Loucy (cell line): Measurements from ENCODE around the gene L2HGDH.
"Not testable (repeated sequence)": the region's sequence is repeated elsewhere in the genome, so short reads cannot be mapped to it uniquely, and the experiment has no call there.

Source experiments
- H2AFZ ChIP-seq: fragments of 200-600 bp; sonication (generic); 2 replicates; pipeline ENCODE4 v1.6.0; 2016; ENCODE audit warnings: antibody characterized with exemption, mild to moderate bottlenecking, low read length, moderate library complexity
- H3F3A ChIP-seq: fragments of 200-600 bp; 2 replicates; pipeline ENCODE4 v1.6.0; 2016; ENCODE audit warnings: antibody characterized with exemption, low read depth, mild to moderate bottlenecking
- H3K27me3 ChIP-seq: fragments of 200-600 bp; sonication (generic); 2 replicates; pipeline ENCODE4 v1.6.1; 2014; ENCODE audit warnings: low read length, mild to moderate bottlenecking; ENCODE audit not compliant: insufficient read depth, poor library complexity, severe bottlenecking
- H3K36me3 ChIP-seq: fragments of 200-600 bp; sonication (generic); 2 replicates; pipeline ENCODE4 v1.6.1; 2016; ENCODE audit warnings: low read length; ENCODE audit not compliant: insufficient read depth
- H3K4me1 ChIP-seq: fragments of 200-600 bp; sonication (generic); 2 replicates; pipeline ENCODE4 v1.5.1; 2014; ENCODE audit warnings: low read length, mild to moderate bottlenecking; ENCODE audit not compliant: insufficient read depth, poor library complexity, severe bottlenecking
- H3K4me2 ChIP-seq: fragments of 200-600 bp; sonication (generic); 2 replicates; pipeline ENCODE4 v1.6.0; 2014; ENCODE audit warnings: antibody characterized with exemption, low read length, low read depth, mild to moderate bottlenecking; ENCODE audit not compliant: poor library complexity, severe bottlenecking
- H3K4me3 ChIP-seq: fragments of 200-600 bp; sonication (generic); 2 replicates; pipeline ENCODE4 v1.5.1; 2014; ENCODE audit warnings: low read length, mild to moderate bottlenecking, mixed read lengths; ENCODE audit not compliant: poor library complexity, severe bottlenecking
- H3K79me2 ChIP-seq: fragments of 200-600 bp; sonication (generic); 2 replicates; pipeline ENCODE4 v1.6.1; 2014; ENCODE audit warnings: low read length; ENCODE audit not compliant: insufficient read depth
- H3K9ac ChIP-seq: fragments of 200-600 bp; sonication (generic); 2 replicates; pipeline ENCODE4 v1.6.0; 2014; ENCODE audit warnings: mild to moderate bottlenecking, low read depth, low read length, moderate library complexity; ENCODE audit not compliant: poor library complexity, severe bottlenecking
- H3K9me2 ChIP-seq: fragments of 200-600 bp; sonication (generic); replicated peaks from 2 replicates; pipeline ENCODE4 v1.6.1; 2016; ENCODE audit warnings: low read depth, low read length, mixed read lengths
- H3K9me3 ChIP-seq: fragments of 200-600 bp; sonication (generic); 2 replicates; pipeline ENCODE4 v1.6.1; 2014; ENCODE audit warnings: mild to moderate bottlenecking, antibody characterized with exemption, low read length, low read depth; ENCODE audit not compliant: insufficient read depth
- H4K20me1 ChIP-seq: fragments of 200-600 bp; sonication (generic); 2 replicates; pipeline ENCODE4 v1.6.0; 2014; ENCODE audit warnings: antibody characterized with exemption, low read length, mild to moderate bottlenecking; ENCODE audit not compliant: insufficient read depth, poor library complexity, severe bottlenecking
- EZH2phosphoT487 ChIP-seq: fragments of 200-600 bp; IDR thresholded peaks from 2 replicates; pipeline ENCODE4 v1.6.1; 2018; ENCODE audit warnings: antibody characterized with exemption, mild to moderate bottlenecking, moderate library complexity, borderline replicate concordance
- TF ChIP-seq, protein P1 (sequence below): fragments of 200-600 bp; sonication (generic); conservative IDR thresholded peaks from 2 replicates; pipeline ENCODE4 v1.5.1; 2014; ENCODE audit warnings: mild to moderate bottlenecking, antibody characterized with exemption, low read length

The L2HGDH gene

DNA sequence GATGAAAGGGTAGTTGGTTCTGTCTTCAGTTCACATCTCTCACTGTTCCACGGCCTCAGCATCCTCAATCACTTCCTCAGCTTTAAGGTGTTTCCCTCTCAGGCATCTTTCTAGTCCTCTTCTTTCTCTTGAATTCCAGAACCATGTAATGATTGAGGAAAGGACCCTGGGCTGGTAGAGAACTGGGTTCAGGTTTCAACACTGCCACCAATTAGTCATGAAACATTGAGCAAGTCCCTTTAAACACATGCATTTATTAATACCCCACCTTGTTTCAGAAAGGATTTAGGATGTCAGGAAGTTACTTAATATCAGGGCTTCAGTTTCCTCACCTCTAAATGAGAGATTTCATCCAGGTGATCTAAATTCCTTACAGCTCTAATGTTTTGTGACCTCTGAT is 7.3 kb upstream of the L2HGDH start:
- Histone ChIP-seq H3K9me3 (peaks cover under 1% of the 10 kb centered on the region; the same call in 1 of the 2 replicates), H3F3A (no peaks in the 10 kb centered on the region), H3K4me2 (no peak overlapping the region), H3K4me1 (peaks cover 9% of the 10 kb centered on the region), H3K36me3 (peaks cover 9% of the 10 kb centered on the region; the same call in 1 of the 2 replicates), H3K4me3 (no peak overlapping the region), H3K79me2 (peaks cover 11% of the 10 kb centered on the region), H3K27me3 (no peaks in the 10 kb centered on the region), H3K9ac (no peak overlapping the region), H3K9me2 (no peaks in the 10 kb centered on the region), H4K20me1 (no peaks in the 10 kb centered on the region), H2AFZ (no peak overlapping the region)
- no peak for TF ChIP-seq EZH2phosphoT487
- TF ChIP-seq, protein P1, sequence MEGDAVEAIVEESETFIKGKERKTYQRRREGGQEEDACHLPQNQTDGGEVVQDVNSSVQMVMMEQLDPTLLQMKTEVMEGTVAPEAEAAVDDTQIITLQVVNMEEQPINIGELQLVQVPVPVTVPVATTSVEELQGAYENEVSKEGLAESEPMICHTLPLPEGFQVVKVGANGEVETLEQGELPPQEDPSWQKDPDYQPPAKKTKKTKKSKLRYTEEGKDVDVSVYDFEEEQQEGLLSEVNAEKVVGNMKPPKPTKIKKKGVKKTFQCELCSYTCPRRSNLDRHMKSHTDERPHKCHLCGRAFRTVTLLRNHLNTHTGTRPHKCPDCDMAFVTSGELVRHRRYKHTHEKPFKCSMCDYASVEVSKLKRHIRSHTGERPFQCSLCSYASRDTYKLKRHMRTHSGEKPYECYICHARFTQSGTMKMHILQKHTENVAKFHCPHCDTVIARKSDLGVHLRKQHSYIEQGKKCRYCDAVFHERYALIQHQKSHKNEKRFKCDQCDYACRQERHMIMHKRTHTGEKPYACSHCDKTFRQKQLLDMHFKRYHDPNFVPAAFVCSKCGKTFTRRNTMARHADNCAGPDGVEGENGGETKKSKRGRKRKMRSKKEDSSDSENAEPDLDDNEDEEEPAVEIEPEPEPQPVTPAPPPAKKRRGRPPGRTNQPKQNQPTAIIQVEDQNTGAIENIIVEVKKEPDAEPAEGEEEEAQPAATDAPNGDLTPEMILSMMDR: no peak

DNA sequence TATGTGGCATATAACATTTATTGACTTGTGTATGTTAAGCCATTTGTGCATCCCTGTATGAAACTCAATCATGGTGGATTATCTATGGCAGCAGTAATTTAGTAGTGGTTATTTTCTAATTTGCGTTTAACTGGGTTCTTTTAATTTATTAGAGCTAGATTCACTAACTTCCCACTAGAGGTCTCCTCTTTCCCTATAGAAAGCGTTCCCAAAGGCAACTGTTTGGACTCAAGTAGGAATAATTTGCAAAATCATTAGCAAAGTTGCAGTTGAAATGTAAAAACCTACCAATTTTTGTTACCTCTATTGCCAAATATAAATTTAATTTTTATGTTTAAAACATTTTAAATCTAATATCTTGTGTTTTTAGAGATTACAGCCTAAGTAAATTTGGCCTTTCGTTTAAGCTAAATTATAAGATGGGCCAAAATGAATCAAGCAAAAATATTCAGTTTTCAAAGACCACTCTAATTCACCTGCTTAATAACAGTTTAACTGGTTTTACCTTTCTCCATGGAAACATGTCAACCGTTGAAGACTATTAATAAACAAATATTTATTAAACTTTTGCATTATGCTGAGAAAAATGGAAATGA is 6.1 kb upstream of the L2HGDH start:
- Histone ChIP-seq H3K4me1 (peaks cover 14% of the 10 kb centered on the region), H3K36me3 (peaks cover 4% of the 10 kb centered on the region; the same call in 1 of the 2 replicates), H4K20me1 (no peaks in the 10 kb centered on the region), H2AFZ (no peak overlapping the region), H3K9ac (peak overlapping the region; percentile 9), H3K9me3 (peaks cover 8% of the 10 kb centered on the region; the same call in 1 of the 2 replicates), H3K79me2 (peaks cover 21% of the 10 kb centered on the region), H3F3A (no peaks in the 10 kb centered on the region), H3K4me3 (no peak overlapping the region), H3K9me2 (no peaks in the 10 kb centered on the region), H3K27me3 (no peaks in the 10 kb centered on the region), H3K4me2 (no peak overlapping the region)
- no peak for TF ChIP-seq EZH2phosphoT487
- TF ChIP-seq, protein P1: peak; percentile 73

GRCh38 chr14:50314098-50314497 is 2.1 kb upstream of the L2HGDH start:
- H3K9me2 ChIP-seq, H3K36me3 ChIP-seq, H3F3A ChIP-seq, H4K20me1 ChIP-seq, H3K27me3 ChIP-seq, H2AFZ ChIP-seq, H3K9ac ChIP-seq, H3K9me3 ChIP-seq, H3K4me3 ChIP-seq, H3K4me2 ChIP-seq: not testable (repeated sequence)
- peaks cover 51% of the 10 kb centered on the region for H3K79me2 ChIP-seq
- H3K4me1 ChIP-seq: peaks cover 20% of the 10 kb centered on the region

- TF ChIP-seq, protein P1: no peak
- TF ChIP-seq EZH2phosphoT487: no peak
- Histone ChIP-seq H3K4me2 (peak overlapping the region; percentile 98), H3F3A (no peaks in the 10 kb centered on the region), H3K79me2 (peaks cover 50% of the 10 kb centered on the region), H3K36me3 (no peaks in the 10 kb centered on the region), H3K9ac (peak overlapping the region; percentile 79), H3K9me3 (peaks cover 8% of the 10 kb centered on the region; the same call in 1 of the 2 replicates), H4K20me1 (peaks cover 3% of the 10 kb centered on the region), H3K4me1 (peaks cover 31% of the 10 kb centered on the region), H2AFZ (peak overlapping the region; percentile 92), H3K4me3 (peak overlapping the region; percentile 94), H3K27me3 (no peaks in the 10 kb centered on the region), H3K9me2 (no peaks in the 10 kb centered on the region)
These were observed 665 bp upstream of the L2HGDH start for GRCh38 chr14:50312734-50313054.
